Cardiac muscle cell (in vitro differentiated cells and primary cell): ENCODE data around the gene PPP2R2C. TPM values are rescaled to one million over a fixed set of nuclear protein-coding genes. Genes with fewer than 3 reads are reported as not detected.

ENCODE experiments used
- DNase-seq, 2 donors: peaks; one replicate each; pipeline versions ENCODE4 v3.0.0 to v3.0.0-alpha.2; 2010 to 2017; ENCODE audit warnings: low read depth in 1 of 2, low spot score in 1 of 2
- H3K27ac ChIP-seq: fragments of 200-600 bp; sonication (generic); 2 replicates; pipeline ENCODE4 v1.5.1; 2016
- H3K27me3 ChIP-seq: fragments of 200-600 bp; sonication (generic); 2 replicates; pipeline ENCODE4 v1.6.0; 2016; ENCODE audit warnings: control low read depth
- H3K36me3 ChIP-seq: fragments of 200-600 bp; sonication (generic); 2 replicates; pipeline ENCODE4 v1.5.1; 2016; ENCODE audit warnings: control low read depth
- H3K4me1 ChIP-seq: fragments of 200-600 bp; sonication (generic); 2 replicates; pipeline ENCODE4 v1.8.1; 2017; ENCODE audit warnings: low read depth, mild to moderate bottlenecking, mixed run types
- H3K4me3 ChIP-seq: fragments of 200-600 bp; sonication (generic); 2 replicates; pipeline ENCODE4 v1.5.1; 2016; ENCODE audit warnings: mild to moderate bottlenecking
- H3K9me3 ChIP-seq: fragments of 200-600 bp; sonication (generic); 2 replicates; pipeline ENCODE4 v1.5.1; 2017; ENCODE audit warnings: low read depth, mild to moderate bottlenecking, control low read depth
- CTCF ChIP-seq: IDR thresholded peaks from 2 replicates; pipeline ENCODE4 v1.5.1; 2012; ENCODE audit warnings: low read depth, mild to moderate bottlenecking, low read length
- polyA plus RNA-seq: library from polyadenylated mRNA; unstranded; fragments of >200 nt; fragmentation: Nextera tagmentation; extraction: Ambion mirVana; gene quantifications from 2 replicates; pipeline ENCODE4 v1.2.1, GENCODE V29; 2016
- total RNA-seq: library from RNA; depleted of rRNA; stranded (reverse); fragments of >200 nt; gene quantifications from 2 replicates; pipeline ENCODE4 v1.2.3, GENCODE V29; 2016

The PPP2R2C gene
- total and polyA plus RNA-seq, 2 experiments from 2014 or later = not detected

- Histone ChIP-seq H3K36me3 (no peaks in the 10 kb centered on the region), H3K4me1 (no peaks in the 10 kb centered on the region), H3K27me3 (no peaks in the 10 kb centered on the region), H3K9me3 (no peaks in the 10 kb centered on the region), H3K4me3 (no peak overlapping the region), H3K27ac (no peak overlapping the region)
- TF ChIP-seq CTCF = no peak
- no peak for DNase-seq
Measured at GRCh38 chr4:6277139-6277802, 195.1 kb downstream of the PPP2R2C start.

GRCh38 chr4:6275898-6276806, 196.3 kb downstream of the PPP2R2C start:
- Histone ChIP-seq H3K36me3 (no peaks in the 10 kb centered on the region), H3K9me3 (no peaks in the 10 kb centered on the region), H3K4me1 (no peaks in the 10 kb centered on the region), H3K27me3 (no peaks in the 10 kb centered on the region), H3K27ac (no peak overlapping the region), H3K4me3 (no peak overlapping the region)
- no peak for TF ChIP-seq CTCF
- no peak for DNase-seq

- no peak for TF ChIP-seq CTCF
- DNase-seq = no peak
- Histone ChIP-seq H3K27ac (no peak overlapping the region), H3K36me3 (no peaks in the 10 kb centered on the region), H3K9me3 (no peaks in the 10 kb centered on the region), H3K4me3 (no peak overlapping the region), H3K4me1 (peaks cover 2% of the 10 kb centered on the region), H3K27me3 (no peaks in the 10 kb centered on the region)
Measured at GRCh38 chr4:6275351-6275750, 197.1 kb downstream of the PPP2R2C start.

- H3K4me1 ChIP-seq = peaks cover 8% of the 10 kb centered on the region
Measured at GRCh38 chr4:6273661-6273990, 198.8 kb downstream of the PPP2R2C start.

More at GRCh38 chr4:6273661-6273990, 198.8 kb downstream of the PPP2R2C start:
- no peak for TF ChIP-seq CTCF
- Histone ChIP-seq H3K4me3 (no peak overlapping the region), H3K36me3 (no peaks in the 10 kb centered on the region), H3K9me3 (no peaks in the 10 kb centered on the region), H3K27me3 (no peaks in the 10 kb centered on the region), H3K27ac (no peak overlapping the region)
- DNase-seq = no peak
